SK-MEL-5 (cell line): Measurements from ENCODE around the gene NPTX1. TPM values are rescaled to one million over a fixed set of nuclear protein-coding genes. Genes with fewer than 3 reads are reported as not detected.

Source experiments
- DNase-seq: peaks from one replicate; pipeline ENCODE4 v3.0.0-alpha.2; 2016; ENCODE audit warnings: low read depth, low spot score
- in situ Hi-C: cut with HindIII; loops from 2 replicates; pipeline ENCODE4 v1.10.0; 2016; ENCODE audit warnings: low sequenced_read_pairs, high pct_unique_total_duplicates, low pct_unique_long_range_greater_than_20kb
- total RNA-seq: library from RNA; depleted of rRNA; stranded (reverse); fragments of >200 nt; shearing (Covaris generic); gene quantifications from 2 replicates; pipeline ENCODE4 v1.2.3, GENCODE V29; 2014

NPTX1 gene
- total RNA-seq, 1 experiment from 2014 or later = 0.18 TPM

DNA sequence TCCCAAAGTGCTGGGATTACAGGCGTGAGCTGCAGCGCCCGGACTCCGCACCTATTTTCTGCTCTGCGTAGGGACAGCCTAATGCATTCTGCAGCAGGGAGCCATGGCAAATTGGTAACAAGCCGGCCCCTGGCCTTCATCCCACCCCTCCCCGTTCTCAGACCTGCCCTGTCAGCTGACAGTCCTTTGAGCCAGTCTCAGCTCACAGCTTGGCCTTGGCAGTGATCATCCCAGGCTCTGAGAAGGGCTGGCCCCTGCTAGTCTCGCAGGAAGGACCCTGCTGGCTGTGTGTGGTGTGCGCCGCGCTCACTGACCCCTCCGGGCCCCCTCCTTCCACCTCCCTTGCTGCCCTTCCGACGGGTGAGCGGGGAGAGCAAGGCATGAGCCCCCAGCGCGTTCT, 10.3 kb upstream of the NPTX1 start:
- in situ Hi-C loops = no loop called here
- no peak for DNase-seq

DNA sequence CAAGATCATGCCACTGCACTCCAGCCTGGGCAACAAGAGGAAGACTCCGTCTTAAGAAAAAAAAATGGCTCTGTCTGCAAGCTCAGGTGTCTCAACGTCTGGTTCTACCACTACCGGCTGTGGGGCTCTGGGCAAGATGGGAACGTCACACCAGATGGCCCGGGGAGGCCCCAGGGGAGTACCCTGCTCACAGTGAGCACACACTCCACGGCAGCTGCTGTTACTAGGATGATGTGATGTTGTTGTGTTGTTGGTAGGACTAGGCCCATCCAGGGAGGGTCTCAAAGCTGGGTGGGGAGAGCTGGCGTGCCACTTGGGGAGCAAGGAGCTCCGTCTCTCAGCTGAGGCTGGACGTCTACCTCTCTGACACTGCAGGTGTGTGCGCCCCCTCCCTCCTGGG, 9.4 kb upstream of the NPTX1 start:
- in situ Hi-C loops = no loop called here
- no peak for DNase-seq

DNA sequence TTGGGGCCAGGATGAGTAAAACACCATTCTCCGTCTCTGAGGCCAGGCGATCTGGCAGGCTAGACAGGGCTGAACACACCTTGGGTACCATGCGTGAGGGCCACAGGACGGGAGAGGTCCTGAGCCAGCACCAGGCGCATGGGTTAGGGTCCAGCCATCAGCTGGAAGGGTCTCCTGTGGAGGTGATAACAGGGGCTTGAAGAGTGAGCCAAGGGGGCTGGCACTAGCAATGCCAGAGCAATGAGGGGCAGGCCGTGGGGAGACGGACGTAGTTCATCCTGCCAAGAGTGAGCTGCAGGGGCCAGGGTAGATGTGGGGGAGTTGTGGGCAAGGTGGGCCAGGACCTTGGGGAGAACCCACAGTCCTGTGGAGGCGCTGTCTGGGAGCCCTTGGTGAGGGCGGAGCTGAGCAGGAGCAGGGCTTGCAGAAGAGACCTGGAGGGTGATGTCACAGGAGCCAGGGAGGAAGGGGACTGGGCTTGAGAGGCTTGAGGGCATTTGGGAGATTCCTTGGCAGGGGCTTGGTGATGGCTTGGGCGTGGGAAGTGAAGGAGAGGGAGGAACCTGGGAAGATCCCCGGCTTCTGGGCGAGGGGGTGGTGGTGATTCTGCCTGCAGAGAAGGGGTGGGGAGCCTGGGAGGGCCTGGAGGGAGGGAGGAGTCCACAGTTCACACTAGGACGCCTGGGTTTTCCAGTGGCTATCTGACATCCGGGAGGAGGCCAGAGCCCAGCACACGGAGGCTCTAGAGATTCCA, 6.3 kb upstream of the NPTX1 start:
- DNase-seq = no peak
- in situ Hi-C loops = no loop called here

DNA sequence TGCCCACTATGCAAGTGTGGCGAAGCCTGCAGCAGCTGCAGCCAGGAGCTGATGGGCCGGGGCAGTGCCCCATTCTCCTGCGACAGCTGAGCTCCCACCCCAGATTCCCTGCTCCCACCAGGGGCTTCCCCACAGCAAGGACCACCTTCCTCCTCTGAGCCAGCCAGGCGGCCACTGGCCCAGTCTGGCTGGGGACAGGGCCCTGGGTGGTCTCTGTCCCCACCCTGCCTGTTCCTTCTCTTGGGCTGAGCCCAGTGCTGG, 5.6 kb upstream of the NPTX1 start:
- in situ Hi-C loops = no loop called here

DNA sequence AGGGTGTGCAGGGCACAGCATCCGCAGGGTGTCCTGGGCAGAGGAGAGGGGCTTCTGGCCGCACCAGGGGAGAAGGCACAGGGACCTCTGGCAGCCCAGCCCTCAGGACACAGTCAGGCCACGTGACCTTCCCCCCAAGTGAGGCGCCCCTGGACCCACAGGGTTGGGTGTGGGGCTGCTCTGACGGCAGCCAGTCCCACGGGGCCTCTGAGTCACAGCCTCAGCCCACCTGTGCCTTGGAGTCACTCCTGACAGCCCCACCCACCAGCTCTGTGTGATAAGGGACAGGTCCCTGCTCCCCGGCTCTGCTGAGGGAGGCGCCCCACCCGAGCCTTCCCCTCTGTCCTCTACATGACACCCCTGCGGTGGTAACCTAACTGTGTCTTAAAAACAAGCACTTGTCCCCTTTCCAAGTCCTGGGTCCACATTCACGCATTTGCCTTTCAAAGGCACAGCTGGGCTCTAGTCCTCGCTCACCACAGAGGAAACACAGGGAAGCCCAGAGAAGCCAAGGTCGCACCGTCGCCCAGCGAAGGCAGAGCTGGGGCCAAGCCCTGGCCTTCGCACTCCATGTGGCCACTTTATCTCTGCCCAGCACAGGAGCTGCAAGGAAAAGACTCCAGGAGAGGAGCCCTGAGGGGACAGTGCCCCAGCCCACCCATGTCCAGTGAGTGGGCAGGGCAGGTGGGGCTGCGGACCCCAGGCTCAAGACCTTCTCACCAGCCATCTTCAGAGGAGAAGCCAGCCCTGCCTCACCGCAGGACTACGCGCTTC, 5.1 kb upstream of the NPTX1 start:
- in situ Hi-C loops = no loop called here
- no peak for DNase-seq

More for the DNA sequence above, 5.6 kb upstream of the NPTX1 start:
- no peak for DNase-seq

DNA sequence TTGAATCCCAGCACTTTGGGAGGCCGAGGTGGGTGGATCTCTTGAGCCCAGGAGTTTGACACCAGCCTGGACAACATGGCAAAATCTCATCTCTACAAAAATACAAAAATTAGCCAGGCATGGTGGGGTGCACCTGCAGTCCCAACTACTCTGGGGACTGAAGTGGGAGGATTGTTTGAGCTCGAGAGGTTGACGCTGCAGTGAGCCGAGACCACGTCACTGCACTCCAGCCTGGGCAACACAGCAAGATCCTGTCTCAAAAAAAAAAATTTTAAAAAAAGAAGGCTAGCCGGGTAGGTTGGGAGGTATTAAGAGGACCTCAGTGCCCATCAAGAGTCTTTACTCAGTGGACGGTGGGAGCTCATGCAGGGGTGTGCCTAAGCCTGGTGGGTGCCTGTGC, 3.8 kb upstream of the NPTX1 start:
- in situ Hi-C loops = no loop called here
- no peak for DNase-seq

DNA sequence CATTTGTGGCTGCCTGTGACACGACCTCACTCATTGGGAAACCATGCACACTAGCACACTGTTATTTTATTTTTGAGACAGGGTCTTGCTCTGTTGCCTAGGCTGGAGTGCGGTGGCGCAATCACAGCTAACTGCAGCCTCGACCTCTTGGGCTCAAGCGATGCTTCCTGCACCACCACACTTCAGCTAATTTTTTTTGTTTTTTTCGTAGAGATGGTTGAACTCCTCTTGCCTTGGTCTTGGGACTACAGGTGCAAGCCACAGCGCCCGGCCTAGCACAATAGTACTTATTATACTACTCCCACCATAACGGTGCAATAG, 2.8 kb upstream of the NPTX1 start:
- no peak for DNase-seq
- in situ Hi-C loops = no loop called here

DNA sequence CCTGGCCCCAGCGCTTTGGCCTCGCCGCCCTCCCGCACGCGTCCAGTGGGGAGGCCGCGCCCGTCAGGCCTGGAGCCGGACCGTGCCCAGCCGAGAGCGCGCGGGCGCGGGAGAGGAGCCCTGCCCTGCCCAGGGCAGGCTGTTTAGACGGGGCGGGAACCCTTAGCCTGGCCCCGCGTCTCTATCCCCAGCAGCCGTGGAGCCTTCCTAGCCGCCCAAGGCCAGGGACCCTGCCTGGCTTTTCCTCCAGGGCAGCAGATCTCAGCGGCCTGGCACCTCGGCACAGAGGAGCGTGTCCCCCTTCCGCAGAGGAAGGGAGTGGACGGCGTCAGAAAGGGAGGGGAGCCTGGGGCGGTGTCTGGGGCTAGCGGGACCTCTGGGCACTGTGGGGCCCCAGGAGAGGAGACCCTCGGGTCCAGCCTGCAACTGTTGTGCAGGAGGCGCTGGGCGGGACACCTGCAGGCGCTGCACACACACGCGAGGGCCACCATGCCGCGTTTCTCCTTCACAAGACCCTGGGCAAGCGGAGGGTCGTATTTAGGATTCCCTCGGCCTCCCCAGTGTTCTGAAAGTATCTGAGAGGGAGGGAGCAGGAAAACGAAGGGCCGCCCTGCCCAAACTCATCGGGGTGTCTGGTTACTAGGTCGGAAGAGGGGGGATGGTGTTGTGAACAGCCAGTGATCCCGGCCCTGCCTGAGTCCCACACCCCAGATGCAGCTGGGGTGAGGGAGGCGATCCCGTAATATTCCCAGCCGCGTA, 2.3 kb upstream of the NPTX1 start:
- in situ Hi-C loops = no loop called here
- no peak for DNase-seq

DNA sequence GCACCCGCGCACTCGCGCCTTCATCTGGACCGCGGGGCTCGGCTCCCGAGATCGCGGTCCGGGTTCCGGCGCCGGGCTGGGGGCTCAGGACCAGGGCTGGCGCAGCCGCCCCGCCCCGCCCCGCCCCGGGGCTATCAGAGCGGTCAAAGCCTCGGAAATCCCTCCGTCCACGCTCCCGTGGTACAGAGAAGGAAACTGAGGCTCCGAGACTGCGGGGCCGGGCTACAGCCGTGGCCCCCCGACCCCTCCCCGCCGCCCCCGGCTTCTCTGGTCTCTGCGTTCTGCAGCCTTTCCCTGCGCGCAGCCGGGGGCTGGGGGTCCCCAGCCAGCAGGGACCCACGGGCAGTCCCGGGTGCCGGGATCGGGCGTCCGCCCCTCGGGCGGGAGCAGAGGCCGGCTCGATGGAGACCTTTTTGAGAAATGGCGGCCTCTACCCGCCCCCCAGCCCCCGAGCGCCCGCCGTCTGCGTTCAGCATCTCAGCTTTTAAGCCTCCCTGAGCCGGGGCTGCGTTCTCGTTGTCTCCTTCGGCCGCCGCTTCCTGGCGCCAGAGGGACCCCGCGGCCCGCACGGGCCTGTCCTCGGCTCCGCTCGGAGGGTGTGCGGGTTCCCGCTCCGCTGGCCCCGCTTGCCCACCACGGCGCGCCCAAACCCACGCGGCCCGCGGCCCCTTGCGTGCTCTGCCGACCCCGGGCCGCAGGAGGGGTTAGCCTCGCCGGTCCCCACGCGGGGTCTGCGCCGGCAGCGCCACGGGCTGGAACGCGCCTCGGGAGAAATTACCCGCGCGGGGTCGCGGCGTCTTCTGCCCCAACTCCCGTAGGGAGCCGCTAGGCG, 1.5 kb upstream of the NPTX1 start:
- peak; percentile 58 for DNase-seq
- in situ Hi-C loops = no loop called here

DNA sequence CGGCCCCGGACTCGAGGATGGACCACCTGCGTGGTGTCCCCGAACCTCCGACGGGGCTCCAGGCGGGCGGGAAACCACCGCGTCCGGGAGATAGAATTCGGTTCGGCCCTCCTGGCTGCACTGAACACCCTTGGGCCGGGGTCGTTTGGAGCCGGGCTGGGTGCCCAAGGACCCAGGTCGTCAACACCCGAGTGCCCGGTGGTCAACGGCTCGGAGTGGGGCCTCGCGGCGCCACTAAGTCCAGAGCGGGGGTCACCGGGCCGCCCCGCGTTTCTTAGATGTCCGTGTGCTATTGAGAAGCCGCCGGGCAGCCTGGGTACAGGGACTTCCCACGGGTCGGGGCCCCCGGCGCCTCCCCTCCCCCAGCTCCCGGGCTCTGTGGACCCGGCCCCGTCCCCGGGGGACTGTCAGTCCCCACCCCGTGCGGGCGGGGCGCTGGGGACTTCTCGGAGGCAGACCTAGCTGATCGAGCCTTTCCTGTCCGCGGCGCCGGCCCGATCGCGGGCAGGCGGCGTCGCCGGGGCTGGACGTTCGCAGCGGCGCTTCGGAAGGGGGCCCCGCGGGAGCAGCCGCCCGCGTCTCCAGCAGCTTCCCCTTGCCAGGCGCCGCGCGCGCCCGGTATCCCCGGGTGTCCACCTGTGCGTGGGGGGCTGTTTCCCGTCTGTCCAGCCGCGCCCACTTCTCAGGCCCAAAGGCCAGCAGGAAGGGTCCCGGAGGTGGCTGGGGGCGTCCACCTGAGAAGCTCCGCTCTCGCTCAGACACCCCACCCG, 655 bp upstream of the NPTX1 start:
- in situ Hi-C loops = no loop called here

DNA sequence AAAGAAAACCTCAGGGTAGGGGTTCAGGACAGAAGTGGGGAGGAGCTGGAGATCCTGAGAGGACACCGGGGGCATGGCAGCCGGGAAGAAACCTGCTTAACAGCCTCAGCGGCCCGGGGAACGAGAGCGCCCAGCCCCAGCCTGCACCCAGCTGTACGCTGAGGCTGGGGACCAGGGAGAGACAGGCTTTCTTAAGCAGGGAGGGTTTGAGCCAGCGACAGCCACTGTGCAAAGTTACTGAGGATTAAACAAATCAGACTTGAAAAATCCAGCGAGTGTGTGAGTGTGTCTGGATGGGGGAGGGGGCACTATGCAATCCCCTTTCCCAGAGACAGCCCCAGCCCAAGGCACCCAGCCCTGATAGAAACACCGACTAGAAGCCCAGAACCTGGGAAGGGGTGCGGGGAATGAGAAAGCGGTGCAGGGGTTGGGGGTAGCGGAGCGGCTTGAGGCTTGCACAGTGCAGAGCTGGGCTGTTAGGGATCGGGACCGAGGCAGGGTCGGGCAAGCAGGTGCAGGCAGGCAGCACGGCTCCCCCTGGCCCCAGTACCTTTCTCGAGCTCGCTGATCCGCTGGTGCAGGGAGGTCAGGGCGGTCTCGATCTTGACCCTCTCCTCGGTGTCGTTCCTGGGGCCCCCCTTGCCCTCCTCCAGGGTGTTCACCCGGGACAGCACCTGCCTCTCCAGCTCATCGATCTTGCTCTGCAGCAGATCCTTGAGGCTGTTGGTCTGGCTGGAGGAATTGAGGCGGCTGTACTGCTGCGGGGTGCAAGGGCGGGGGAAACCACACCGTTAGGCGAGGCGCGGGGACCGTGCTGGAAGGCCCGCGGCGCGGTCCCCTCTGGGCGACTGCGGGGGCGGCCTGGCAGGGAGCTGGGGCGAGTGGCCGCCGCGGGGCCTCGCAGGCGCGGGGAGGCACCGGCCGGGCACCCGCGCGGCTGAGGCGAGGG, 1.2 kb downstream of the NPTX1 start:
- no peak for DNase-seq
- in situ Hi-C loops = no loop called here

More for the DNA sequence above, 655 bp upstream of the NPTX1 start:
- no peak for DNase-seq

DNA sequence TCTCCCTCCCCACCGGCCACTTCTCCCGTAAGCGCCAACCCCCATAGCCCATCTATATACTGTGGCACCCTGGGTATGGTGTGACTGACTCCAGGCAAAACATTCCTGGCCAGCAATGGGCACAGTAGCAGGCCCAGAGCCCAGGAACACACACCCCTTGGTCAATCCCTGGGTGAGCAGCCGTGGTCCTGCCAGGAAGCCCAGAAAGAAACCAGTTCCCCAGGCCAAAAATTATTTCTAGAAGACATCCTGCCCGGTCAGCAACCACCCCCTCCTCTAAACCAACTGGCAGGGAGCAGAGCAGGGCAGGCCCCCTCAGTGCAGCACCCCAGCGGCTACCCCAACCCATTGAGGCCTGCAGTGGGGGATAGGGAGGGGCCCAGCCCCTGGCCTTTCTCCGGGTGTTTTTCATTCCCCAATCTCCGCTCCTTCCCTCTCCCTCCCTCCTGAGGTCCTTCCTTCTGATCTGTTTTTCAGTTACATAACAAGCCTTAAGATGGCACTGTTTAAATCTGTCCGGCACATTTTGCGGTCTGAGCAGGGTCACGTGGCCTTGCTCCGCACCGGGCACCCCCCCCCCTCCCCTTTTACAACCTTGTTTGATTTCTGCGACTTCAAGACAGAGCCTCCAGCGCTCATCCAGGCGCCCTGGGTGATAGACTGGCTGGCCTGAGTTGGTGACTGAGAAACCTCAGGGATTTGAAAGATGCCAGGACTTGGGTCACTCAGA, 2.0 kb downstream of the NPTX1 start:
- in situ Hi-C loops = no loop called here
- DNase-seq = peak; percentile 81

DNA sequence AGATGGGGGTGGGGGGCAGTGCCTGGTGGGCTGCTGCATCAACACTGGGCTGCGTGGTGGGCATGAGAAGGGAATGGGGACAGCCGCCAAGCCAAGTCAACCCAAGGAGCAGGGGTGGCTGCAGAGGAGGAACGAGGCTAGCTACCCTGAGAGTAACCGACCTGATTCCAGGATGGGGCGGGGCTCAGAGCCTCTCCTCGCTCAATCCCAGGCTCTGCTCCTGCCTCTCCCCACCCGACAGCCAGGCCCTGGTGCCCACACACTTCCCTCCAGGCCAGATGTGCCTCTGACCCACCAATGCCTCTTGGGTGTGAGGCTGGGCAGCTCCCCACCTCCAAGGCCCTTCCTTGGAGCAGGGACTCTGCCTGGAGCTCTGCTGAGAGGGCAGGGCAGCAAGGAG, 2.7 kb downstream of the NPTX1 start:
- in situ Hi-C loops = no loop called here
- DNase-seq = no peak

DNA sequence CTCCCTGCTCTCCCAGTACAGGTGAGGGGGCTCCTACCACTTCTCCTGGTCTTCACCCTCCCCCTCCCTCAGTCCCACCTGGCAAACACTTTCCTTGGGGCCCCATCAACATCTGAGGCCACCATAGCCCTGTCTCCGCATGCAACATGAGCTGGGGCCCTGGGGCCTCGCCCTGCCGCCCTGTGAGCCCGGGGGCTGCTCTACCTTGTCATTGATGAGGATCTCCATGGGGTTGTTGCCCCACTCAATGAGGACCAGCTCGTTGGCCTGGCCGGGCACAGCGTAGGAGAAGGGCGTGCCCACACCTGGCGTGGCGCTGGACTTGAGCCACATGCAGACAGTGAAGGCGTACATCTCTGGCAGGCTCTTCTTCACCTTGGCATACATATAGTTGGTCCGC, 3.4 kb downstream of the NPTX1 start:
- DNase-seq = no peak
- in situ Hi-C loops = no loop called here

DNA sequence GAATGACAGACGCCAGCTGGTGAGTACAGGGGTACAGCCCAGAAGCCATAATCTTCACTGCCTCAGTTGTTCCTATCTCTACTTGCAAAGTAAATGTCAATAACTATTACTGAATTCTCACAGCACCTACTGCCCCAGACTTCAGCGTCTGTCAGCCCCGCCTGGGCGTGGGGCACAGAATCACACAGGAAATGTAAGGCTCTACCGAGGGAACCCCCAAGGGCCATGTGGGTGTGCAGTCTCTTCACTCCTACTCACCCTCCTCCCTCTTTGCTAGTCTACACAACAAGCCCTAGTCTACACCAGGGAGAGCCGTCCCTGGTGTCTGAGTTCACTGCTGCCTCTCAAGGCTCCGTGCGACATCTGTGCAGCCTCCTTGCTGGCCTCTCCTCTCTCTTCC, 4.5 kb downstream of the NPTX1 start:
- no peak for DNase-seq
- in situ Hi-C loops = no loop called here

DNA sequence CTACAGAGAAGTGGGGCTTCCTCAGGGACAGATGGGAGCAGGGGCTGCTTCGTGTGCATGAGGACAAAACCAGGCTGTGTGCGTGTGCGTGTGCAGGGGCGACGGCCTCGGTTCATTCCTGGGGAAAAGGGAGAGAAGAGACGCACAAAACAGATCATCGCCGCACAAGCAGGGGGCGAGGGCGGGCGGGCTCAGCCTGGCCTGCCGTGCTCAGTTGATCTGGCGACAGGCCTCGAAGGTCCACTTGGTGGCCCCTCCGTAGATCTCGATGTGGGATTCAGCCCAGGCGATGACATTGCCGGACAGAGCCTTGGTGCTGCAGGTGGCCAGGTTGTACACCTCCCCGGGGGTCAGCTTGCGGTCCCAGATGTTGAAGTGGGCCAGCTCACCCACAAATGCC, 5.8 kb downstream of the NPTX1 start:
- in situ Hi-C loops = no loop called here

More for the DNA sequence above, 5.8 kb downstream of the NPTX1 start:
- DNase-seq = no peak
